CD14-positive monocyte (primary cell): ENCODE measurements around the gene NDUFS2. TPM values are rescaled to one million over a fixed set of nuclear protein-coding genes. Genes with fewer than 3 reads are reported as not detected.
A peak's percentile ranks its signal among the peaks of the same experiment; 100 is the strongest.

ENCODE experiments used
- DNase-seq, 3 donors: peaks; one replicate each; pipeline ENCODE4 v3.0.0-alpha.2; 2011 to 2022
- H2AFZ ChIP-seq: 2 replicates; pipeline ENCODE4 v1.6.0; 2012; ENCODE audit warnings: mild to moderate bottlenecking, low read depth, low read length, inconsistent platforms; ENCODE audit not compliant: insufficient read depth, poor library complexity, severe bottlenecking
- H3K27ac ChIP-seq, 2 donors: 1 replicate in 1 of 2; 2 replicates in 1 of 2; pipeline ENCODE4 v1.5.1; 2012 to 2013; ENCODE audit warnings: low read length in 2 of 2, control low read depth in 1 of 2, inconsistent platforms in 1 of 2, low read depth in 1 of 2, mild to moderate bottlenecking in 1 of 2
- H3K27me3 ChIP-seq, 2 donors: one replicate each; pipeline versions ENCODE4 v1.6.0 to v1.6.1; 2011 to 2013; ENCODE audit warnings: low read length in 2 of 2; ENCODE audit not compliant: control insufficient read depth in 2 of 2, insufficient read depth in 2 of 2
- H3K36me3 ChIP-seq, 2 donors: replicated peaks in 1 of 2; 1 replicate in 1 of 2; 2 replicates in 1 of 2; pipeline versions ENCODE4 v1.5.1 to v1.6.1; 2012 to 2013; ENCODE audit warnings: low read length in 2 of 2, control low read depth in 1 of 2, inconsistent platforms in 1 of 2, mild to moderate bottlenecking in 1 of 2; ENCODE audit not compliant: insufficient read depth in 2 of 2, control insufficient read depth in 1 of 2
- H3K4me1 ChIP-seq, 2 donors: 1 replicate in 1 of 2; 2 replicates in 1 of 2; pipeline versions ENCODE4 v1.5.1 to v1.6.1; 2012 to 2013; ENCODE audit warnings: low read length in 2 of 2, control low read depth in 1 of 2, inconsistent platforms in 1 of 2, mild to moderate bottlenecking in 1 of 2, moderate library complexity in 1 of 2; ENCODE audit not compliant: insufficient read depth in 2 of 2, control insufficient read depth in 1 of 2
- H3K4me2 ChIP-seq: replicated peaks from 2 replicates; pipeline ENCODE3; 2012; ENCODE audit warnings: low read length, moderate library complexity, mild to moderate bottlenecking; ENCODE audit not compliant: poor library complexity, severe bottlenecking; ENCODE audit errors: extremely low read depth
- H3K4me3 ChIP-seq, 3 experiments: fragments of 200-600 bp in 1 of 3; sonication (generic) in 1 of 3; replicated peaks in 1 of 3; 1 replicate in 2 of 3; 2 replicates in 1 of 3; pipeline ENCODE4 v1.5.1; 2011 to 2013; ENCODE audit warnings: low read length in 3 of 3, mild to moderate bottlenecking in 3 of 3, control low read depth in 2 of 3, low read depth in 2 of 3, inconsistent platforms in 1 of 3, moderate library complexity in 1 of 3
- H3K79me2 ChIP-seq: 2 replicates; pipeline ENCODE4 v1.6.0; 2012; ENCODE audit warnings: mild to moderate bottlenecking, control low read depth, inconsistent platforms, low read length, moderate library complexity; ENCODE audit not compliant: insufficient read depth
- H3K9ac ChIP-seq: 2 replicates; pipeline ENCODE4 v1.6.0; 2017; ENCODE audit warnings: low read length, mild to moderate bottlenecking; ENCODE audit not compliant: insufficient read depth, poor library complexity, severe bottlenecking
- H3K9me3 ChIP-seq, 2 donors: replicated peaks in 1 of 2; 1 replicate in 1 of 2; 2 replicates in 1 of 2; pipeline versions ENCODE4 v1.5.1 to v1.6.1; 2012 to 2013; ENCODE audit warnings: low read length in 2 of 2, control low read depth in 1 of 2; ENCODE audit not compliant: control insufficient read depth in 1 of 2, insufficient read depth in 1 of 2
- H4K20me1 ChIP-seq: 2 replicates; pipeline ENCODE4 v1.6.0; 2012; ENCODE audit warnings: mild to moderate bottlenecking, low read length, control low read depth, moderate library complexity; ENCODE audit not compliant: insufficient read depth
- H3K27ac Mint-ChIP-seq, 7 donors: one replicate each; pipeline ENCODE4 v1.8.0; 2020; ENCODE audit warnings: mild to moderate bottlenecking in 7 of 7, mixed read lengths in 7 of 7, moderate library complexity in 6 of 7, inconsistent platforms in 2 of 7
- H3K27me3 Mint-ChIP-seq, 3 donors: one replicate each; pipeline ENCODE4 v1.8.0; 2021 to 2022; ENCODE audit warnings: low read depth in 3 of 3, mild to moderate bottlenecking in 3 of 3, mixed read lengths in 3 of 3, moderate library complexity in 3 of 3, inconsistent platforms in 1 of 3
- H3K36me3 Mint-ChIP-seq, 2 donors: one replicate each; pipeline ENCODE4 v1.8.0; 2020; ENCODE audit warnings: mixed read lengths in 2 of 2, inconsistent platforms in 1 of 2, mild to moderate bottlenecking in 1 of 2
- H3K4me1 Mint-ChIP-seq: one replicate; pipeline ENCODE4 v1.8.0; 2020; ENCODE audit warnings: mild to moderate bottlenecking, mixed read lengths
- H3K4me3 Mint-ChIP-seq, 2 donors: one replicate each; pipeline ENCODE4 v1.8.0; 2020; ENCODE audit warnings: mild to moderate bottlenecking in 2 of 2, mixed read lengths in 2 of 2, moderate library complexity in 1 of 2
- H3K9me3 Mint-ChIP-seq, 7 donors: one replicate each; pipeline ENCODE4 v1.8.0; 2020 to 2022; ENCODE audit warnings: mixed read lengths in 7 of 7, mild to moderate bottlenecking in 6 of 7, moderate library complexity in 6 of 7, inconsistent platforms in 2 of 7
- CTCF ChIP-seq: fragments of 200-600 bp; IDR thresholded peaks from one replicate; pipeline ENCODE4 v1.8.0; 2022; ENCODE audit warnings: antibody characterized with exemption, mild to moderate bottlenecking
- WGBS: methylation state at CpG from one replicate; pipeline ENCODE4 v1.1.5; 2013; ENCODE audit warnings: missing lambda C conversion rate; ENCODE audit not compliant: insufficient coverage; 5-methylcytosine and 5-hydroxymethylcytosine counted together
- intact Hi-C, 2 donors: fragments of 100-400 bp; cut with micrococcal nuclease; formaldehyde crosslinking; loops; one replicate each; pipeline versions ENCODE4 v1.15.0 to v1.15.1; 2023
- polyA plus RNA-seq, 3 donors: library from polyadenylated mRNA; depleted of rRNA in 1 of 3; unstranded in 2 of 3; stranded (reverse) in 1 of 3; fragments of 300-500 nt in 2 of 3; fragments of >200 nt in 1 of 3; fragmentation: Illumina TruSeq in 2 of 3; gene quantifications; 1 replicate in 2 of 3; 2 replicates in 1 of 3; pipeline ENCODE4 v1.2.3, GENCODE V29; 2012 to 2021

NDUFS2 gene
- polyA plus RNA-seq, 3 donors: 87.5 to 119 (median 101) TPM

GRCh38 chr1:161189036-161189435, 13.1 kb upstream of the NDUFS2 start:
- Histone ChIP-seq H3K4me3 (no peak overlapping the region), H3K36me3 (no peaks in the 10 kb centered on the region), H3K4me2 (no peak overlapping the region), H3K4me1 (peaks cover 64 to 66% of the 10 kb centered on the region in 2 donors), H2AFZ (no peak overlapping the region), H3K9me3 (no peaks in the 10 kb centered on the region), H3K79me2 (no peaks in the 10 kb centered on the region), H3K27me3 (no peaks in the 10 kb centered on the region), H4K20me1 (no peaks in the 10 kb centered on the region), H3K27ac (no peak overlapping the region), H3K9ac (no peak overlapping the region)
- intact Hi-C loops: no loop called here
- H3K27ac Mint-ChIP-seq: peak overlapping the region in 1 of 7 donors; percentile 45
- peaks cover 77% of the 10 kb centered on the region for H3K4me1 Mint-ChIP-seq
- H3K4me3 Mint-ChIP-seq: no peak overlapping the region
- peaks cover 0 to 4% of the 10 kb centered on the region in 2 donors for H3K36me3 Mint-ChIP-seq
- peaks cover 0 to 4% (median 1%) of the 10 kb centered on the region in 3 donors for H3K27me3 Mint-ChIP-seq
- no peaks in the 10 kb centered on the region for H3K9me3 Mint-ChIP-seq
- DNase-seq: no peak
- no peak for TF ChIP-seq CTCF
- WGBS: no CpG with 5 or more reads among the region's 5 CpGs

- H3K9me3 Mint-ChIP-seq: no peaks in the 10 kb centered on the region
- H3K27ac Mint-ChIP-seq: peak overlapping the region in 1 of 7 donors; percentile 4
- H3K4me2 ChIP-seq: no peak overlapping the region
- H3K27me3 ChIP-seq: no peaks in the 10 kb centered on the region
- no peak overlapping the region for H3K9ac ChIP-seq
- H3K4me1 ChIP-seq: peaks cover 65 to 70% of the 10 kb centered on the region in 2 donors
- no peak overlapping the region for H3K4me3 Mint-ChIP-seq
- H3K36me3 Mint-ChIP-seq: peaks cover 0 to 4% of the 10 kb centered on the region in 2 donors
- no peak overlapping the region for H2AFZ ChIP-seq
- intact Hi-C loops: no loop called here
- H3K4me3 ChIP-seq: no peak overlapping the region
- no peaks in the 10 kb centered on the region for H3K36me3 ChIP-seq
- H3K9me3 ChIP-seq: no peaks in the 10 kb centered on the region
- H4K20me1 ChIP-seq: no peaks in the 10 kb centered on the region
- peaks cover 75% of the 10 kb centered on the region for H3K4me1 Mint-ChIP-seq
- WGBS: 94% methylated on average over 18 of the region's 22 CpGs
- H3K27ac ChIP-seq: no peak overlapping the region
- no peak for DNase-seq
- H3K27me3 Mint-ChIP-seq: peaks cover 0 to 4% (median 1%) of the 10 kb centered on the region in 3 donors
- no peaks in the 10 kb centered on the region for H3K79me2 ChIP-seq
- TF ChIP-seq CTCF: no peak
These were observed 11.1 kb upstream of the NDUFS2 start for GRCh38 chr1:161190962-161191521.
